ENCODE measurements around the gene LFNG.
"Not testable (repeated sequence)": the region's sequence is repeated elsewhere in the genome, so short reads cannot be mapped to it uniquely, and the experiment has no call there.

Gene LFNG

DNA sequence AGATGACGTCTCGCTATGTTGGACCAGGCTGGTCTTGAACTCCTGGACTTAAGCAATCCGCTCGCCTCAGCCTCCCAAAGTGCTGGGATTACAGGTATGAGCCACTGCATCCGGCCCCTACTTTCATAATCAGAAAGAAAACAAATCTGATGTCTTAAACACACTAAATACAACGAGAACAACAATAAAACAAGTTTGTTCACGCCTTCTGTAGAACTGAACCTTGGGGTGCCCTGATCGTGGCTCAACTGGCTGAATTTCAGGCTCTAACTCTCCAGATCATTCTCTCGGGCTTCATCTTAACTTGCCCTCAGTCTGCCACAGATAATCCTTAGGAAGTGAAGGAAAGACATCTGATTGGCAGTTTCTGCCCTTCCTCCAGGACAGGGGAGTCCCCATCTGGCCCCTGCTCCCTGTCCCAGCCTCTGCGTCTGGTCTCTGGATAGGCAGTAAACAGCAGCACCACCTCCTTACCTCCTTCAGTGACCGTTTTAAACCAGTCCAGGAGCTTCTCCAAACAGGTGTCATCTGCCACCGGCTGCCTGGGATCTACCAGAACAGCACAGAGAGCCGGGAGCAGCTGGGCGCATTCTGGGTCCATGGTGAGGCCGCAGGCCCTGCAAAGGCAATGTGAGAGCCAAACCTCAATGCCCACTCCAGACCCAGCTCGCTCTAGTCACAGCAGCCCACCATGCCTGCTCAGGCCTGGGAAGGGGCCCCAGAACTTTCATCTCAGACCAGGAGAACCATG, 34.4 kb downstream of the LFNG start:
- DNase-seq: no peak

- DNase-seq: no peak
Observed at GRCh38 chr7:2554661-2555111, 35.1 kb downstream of the LFNG start.

GRCh38 chr7:2555121-2556052, 35.8 kb downstream of the LFNG start, which contains the start of gene BRAT1:
Gene BRAT1 (minus strand): TSS chr7:2555524. CDS start chr7:2554431, 1,093 bp downstream.
- DNase-seq: peak; percentile 99

DNA sequence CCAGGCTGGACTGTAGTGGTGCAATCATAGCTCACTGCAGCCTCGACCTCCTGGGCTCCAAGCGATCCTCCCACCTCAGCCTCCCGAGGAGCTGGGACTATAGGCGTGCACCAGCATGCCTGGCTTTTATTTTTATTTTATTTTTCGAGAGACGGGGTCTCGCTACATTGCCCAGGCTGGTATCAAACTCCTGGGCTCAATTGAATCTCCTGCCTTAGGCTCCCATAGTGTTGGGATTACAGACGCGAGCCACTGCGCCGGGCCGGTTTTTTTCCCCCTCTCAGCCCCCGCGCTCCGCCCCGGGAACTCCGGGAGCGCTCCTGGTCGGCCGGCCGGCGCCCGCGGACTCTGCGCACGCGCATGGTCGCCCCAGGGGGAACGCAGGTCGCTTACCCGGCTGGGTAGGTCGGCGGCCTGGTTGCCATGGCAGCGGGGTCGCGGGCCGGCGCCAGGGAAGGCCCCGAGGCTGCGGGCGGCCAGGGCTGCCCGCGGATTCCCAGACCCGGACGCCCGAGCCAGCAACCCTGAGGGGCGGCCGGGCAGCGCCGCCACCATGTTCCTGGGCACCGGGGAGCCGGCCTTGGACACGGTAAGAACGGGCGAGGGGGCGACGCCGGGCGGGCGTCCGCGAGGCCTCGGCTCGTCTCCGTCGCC, 39.2 kb downstream of the LFNG start, which contains the start of gene IQCE:
Gene IQCE, plus strand, starts transcription at position 351 of the 654 bp plus-strand sequence. Its CDS starts 203 bp downstream, at position 554.
- DNase-seq: peak; percentile 97

- DNase-seq: no peak
Observed at GRCh38 chr7:2559283-2559950, 39.8 kb downstream of the LFNG start.

GRCh38 chr7:2563955-2564354, 44.4 kb downstream of the LFNG start:
- not testable (repeated sequence) for DNase-seq

DNA sequence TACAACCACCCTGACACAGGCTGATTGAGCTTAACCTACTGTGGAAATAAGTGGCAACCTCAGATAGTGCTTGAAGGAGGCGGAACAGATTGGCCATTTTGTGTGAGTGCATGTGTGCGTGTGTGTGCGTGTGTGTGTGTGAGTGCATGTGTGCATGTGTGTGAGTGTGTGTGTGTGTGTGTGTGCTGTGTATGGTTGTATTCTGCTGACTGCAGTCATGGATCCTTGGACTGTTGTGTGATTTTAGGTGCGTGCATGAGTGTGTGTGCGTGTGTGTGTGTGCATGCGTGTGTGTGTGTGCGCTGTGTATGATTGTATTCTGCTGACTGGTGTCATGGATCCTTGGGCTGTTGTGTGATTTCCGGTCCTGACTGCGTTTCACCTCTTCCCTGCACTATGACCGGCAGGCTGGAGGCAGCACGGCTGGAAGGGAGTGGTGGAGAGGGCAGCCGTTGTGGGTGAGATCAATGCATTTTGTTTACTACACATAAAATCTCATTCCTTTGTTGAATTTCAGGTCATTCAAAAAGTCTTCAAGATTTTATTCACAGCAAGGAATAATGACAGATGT, 45.5 kb downstream of the LFNG start:
- no peak for DNase-seq

DNA sequence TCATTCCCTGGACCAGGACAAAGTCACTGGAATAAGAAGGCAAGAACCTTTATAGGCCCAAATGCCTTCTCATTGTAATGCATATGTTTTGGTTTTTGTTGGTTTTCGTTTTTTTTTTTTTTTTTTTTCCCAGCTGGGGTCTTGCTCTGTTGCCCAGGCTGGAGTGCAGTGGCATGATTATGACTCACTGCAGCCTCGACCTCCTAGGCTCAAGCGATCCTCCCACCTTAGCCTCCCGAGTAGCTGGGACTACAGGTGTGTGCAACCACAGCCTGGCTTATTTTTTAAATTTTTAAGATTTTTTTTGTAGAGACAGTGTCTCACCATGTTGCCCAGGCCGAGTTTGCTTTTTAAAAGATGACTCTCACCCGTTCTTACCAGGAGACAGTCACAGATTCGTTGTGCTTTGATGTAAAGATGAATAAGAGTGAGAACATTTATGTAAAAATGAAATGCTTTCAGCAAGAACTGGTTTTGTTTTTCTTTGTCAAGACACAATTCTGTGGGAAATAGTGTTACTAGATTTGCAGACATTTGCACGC, 46.8 kb downstream of the LFNG start:
- DNase-seq: no peak

DNA sequence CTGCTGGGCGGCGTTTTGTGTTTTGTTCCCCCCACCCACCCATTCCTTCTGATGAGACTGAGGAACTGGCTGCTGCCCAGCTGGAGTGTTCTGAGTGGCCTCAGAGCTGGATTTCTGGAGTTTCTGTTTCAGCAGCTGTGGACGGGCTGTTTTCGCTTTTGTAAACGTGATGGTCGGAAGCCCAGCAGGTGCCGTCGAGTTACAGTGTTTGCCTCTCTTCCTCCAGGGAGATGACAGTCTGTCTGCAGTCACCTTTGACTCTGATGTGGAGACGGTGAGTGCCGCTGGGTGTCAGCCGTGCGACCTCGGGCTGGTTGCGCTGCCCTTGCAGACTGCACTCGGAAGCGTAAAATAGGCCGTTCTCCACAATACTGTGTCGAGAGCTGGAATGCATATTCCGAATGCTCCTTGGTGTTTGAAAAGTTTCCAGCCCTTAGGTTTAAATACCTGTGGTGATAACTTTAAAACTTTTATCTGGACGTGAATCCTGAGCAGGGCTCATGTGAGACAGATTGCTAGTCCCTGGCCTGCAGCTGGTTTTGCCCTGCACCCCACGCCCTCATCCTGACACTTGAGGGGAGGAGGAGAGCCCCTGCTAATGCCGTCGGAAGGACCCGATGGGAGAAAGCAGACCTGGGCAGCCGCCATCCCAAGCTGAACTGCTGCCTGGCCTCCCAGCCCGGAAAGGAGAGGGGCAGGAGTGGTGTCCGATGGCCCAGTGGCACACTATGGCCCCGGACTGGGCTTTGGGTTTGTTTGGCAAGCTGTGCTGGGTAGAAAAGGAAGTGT, 47.5 kb downstream of the LFNG start:
- DNase-seq: no peak

GRCh38 chr7:2567679-2568278, 48.2 kb downstream of the LFNG start:
- DNase-seq: no peak

DNA sequence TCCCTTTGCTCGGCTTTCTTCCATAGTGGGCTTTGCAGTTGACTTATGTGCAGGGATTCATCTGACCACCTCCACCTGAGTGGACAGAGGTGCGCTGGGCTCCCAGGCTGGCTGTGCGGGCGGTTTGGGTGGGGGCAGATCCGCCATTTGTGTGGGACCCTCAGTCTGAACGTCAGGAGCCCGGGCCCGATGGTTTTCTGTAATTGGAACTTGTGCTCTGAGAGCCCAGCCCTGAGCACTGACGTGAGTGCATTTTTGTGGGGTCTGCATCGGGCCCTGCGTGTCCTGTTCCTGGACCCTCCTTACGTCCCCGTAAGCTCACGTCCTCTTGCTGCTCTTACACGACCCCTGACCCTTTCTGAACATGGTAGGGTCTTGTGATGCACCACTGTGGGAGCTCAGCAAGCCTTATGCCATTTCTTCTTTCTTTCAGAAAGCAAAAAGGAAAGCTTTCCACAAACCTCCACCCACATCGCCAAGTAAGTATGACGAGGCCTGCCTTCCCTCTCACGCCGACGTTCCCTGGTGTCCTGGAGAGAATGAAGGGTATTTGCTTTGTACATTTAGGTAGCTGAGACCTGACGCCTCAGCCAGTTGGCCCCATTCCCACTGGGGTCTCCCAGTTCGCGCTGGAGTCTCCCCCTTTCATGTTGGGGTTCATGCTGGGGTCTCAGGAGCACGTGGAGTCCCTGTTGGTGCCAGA, 49.1 kb downstream of the LFNG start:
- DNase-seq: no peak

DNA sequence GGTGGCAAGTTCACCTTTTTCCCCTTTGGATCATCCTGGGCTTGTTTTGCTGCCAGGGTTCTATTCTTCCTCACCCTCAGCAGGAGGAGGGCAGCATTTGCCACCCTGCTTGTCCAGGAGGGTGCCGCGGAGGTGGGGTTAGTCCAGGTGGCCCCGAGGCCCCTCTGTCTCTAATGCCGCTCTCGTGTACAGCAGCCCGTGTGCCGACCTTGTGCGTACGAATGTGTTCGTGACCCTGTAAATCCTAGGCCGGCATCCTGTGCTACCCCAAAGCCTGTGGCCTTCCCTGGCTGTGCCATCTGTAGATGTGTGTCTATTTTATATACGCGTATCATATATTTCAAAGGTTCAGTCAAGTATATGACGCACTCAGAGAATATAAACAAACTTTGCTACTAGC, 49.8 kb downstream of the LFNG start:
- no peak for DNase-seq

DNA sequence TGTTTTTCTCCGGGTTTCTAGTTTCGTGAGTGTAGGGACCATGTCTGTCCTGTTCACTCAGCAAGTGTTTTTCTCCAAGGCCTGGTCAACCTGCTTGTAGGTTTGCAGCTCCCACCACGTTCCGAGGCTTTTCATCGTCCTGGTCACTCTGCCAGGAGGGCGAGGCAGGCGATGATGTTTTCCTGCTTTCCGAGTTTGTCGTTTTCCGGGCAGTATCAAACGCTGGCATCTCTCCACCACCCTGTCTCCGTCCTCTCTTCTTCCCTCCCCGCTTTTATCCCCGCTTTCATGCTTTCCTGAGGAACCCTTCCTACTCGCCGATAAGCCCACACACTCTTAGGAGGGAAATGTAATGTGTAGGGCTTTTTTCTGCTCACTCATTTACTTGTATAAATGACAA, 50.4 kb downstream of the LFNG start:
- DNase-seq: no peak

- DNase-seq: no peak
Observed at GRCh38 chr7:2571409-2571808, 51.8 kb downstream of the LFNG start.

DNA sequence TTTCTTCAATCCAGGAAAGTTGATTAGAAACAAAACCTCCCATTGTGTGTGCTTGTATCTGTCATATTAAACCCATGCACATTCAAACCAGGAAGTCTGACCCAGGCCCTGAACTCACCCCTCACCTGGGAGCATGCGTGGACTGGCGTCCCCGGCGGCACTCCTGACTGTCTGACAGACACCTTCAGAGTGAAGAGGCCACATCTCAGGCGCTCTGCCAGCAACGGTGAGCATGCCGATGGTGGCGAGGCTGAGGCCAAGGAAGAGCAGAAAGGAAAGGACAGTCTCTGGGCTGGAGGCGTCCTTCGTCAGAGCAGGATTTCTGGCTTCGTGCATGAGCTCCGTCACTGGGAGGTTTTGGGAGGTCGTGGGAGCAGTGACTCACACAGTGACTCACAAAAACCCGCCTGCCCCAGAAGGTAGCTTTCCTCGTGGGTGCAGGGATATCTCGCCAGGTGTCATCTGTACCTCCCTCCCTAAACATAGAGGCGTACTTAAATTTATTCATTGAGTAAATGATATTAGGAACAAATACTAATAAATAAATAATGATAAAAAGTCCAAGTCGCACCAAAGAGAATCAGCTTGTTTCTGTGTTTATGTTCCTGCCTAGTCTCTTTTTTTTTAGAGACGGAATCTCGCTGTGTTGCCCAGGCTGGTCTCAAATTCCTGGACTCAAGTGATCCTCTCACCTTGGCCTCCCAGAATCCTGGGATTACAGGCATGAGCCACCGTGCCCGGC, 52.7 kb downstream of the LFNG start:
- no peak for DNase-seq

DNA sequence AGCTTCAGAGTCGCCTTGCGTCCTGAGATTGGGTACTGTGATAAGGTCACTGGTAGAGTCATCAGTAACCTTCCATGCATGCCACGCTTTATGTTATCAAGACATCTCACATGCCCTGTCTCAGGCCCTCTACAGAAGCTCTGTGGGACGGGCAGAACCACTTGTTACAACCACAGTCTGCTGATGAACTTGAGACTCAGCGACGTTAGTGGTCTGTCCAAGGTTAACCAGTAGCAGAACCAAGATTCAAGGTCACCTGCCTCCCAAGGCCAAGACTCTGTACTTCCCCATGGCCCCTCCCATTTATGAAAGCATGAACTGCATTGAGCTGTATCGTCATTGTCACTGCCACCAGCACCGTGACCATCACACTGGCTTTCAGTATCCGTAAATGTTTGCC, 54.2 kb downstream of the LFNG start:
- no peak for DNase-seq

DNA sequence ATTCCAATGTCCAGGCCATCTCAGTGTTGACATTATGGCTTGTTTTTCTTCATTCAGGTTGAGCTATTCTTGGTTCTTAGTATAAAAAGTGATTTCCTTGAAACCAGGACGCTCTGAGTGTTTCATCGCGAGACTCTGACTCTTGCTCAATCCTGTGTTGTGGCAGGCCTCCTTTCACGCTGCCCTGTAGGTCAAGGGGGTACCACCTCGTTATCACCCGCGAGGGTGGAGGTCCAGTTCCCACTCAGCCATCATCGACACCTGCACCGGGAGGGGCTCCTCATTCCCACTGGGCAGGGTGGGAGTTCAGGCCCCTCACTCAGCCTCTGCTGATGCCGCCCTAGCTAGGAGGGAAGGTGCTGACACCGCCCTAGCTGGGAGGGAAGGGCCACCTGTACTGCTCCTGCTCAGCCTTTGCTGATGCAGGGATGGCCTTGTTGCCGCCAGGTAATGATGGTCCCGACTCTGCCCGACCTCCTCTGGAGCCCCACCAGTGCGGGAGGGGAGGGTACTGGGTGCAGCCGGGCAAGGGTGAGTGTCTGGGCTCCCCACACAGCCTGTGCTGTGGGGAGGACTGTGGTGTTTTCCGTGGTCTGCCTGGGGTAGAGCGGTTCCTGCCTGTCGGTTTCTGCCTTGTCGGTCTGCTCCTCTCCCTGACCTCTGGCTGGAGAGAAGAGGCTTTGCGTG, 55.6 kb downstream of the LFNG start:
- DNase-seq: no peak

DNA sequence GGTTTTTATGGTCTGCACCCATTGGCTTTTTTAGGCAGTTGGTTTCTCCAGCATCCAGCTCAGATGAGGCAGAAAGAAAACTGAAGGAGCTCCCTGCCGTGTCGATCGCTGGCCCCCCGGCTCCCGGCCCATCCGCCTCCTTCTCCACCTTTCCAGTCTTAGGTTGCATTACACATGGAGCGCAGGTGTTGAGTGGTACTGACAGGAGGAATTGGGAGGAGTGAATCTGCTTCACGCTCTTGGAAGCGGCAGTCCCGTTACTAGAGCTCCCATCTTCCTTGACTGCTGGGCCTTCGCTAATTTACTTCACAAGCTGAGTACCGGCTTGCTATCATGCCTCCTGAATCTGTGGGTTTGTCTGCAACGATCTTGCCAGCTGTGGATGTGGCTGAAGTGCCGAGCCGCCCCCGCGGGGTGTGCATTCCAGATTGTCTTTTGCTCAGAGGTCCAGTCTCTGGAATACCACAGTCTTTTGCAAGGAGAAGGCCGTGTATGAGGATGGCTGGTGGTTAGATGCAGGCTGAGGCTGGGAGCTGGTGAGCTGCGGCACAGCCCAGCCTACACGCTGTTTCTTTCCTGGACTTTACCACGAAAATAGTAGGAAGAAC, 56.3 kb downstream of the LFNG start:
- DNase-seq: no peak

All from activated CD8-positive, alpha-beta memory T cell treated with anti-CD3 and anti-CD28 coated beads for 24 hours (primary cell).